ENCODE measurements around the gene MRPL28.
A peak's percentile ranks its signal among the peaks of the same experiment; 100 is the strongest.
"Not testable (repeated sequence)": the region's sequence is repeated elsewhere in the genome, so short reads cannot be mapped to it uniquely, and the experiment has no call there.

The MRPL28 gene

DNA sequence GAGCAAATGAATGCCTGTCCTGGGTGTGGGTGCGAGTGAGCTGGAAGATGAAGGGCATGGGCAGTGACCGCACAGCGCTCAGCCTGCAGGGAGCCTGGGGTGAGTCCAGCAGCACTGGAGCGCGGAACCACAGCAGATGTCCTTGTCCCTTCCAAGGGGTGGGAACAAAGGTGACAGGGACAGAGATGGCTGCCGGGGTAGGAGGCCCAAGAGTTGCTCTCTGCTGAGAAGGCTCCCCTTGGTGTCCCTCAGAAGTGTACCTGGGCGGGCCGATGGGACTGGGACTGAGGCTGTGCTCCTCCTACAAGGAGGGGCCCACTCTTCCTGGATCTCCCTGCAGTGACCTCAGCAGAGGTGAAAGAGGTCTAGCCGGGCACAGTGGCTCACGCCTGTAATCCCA lies 19.0 kb upstream of the MRPL28 start:
- no peak for DNase-seq

- DNase-seq: not testable (repeated sequence)
Measured at GRCh38 chr16:387761-388666, 17.7 kb upstream of the MRPL28 start.

GRCh38 chr16:386641-387156 lies 16.4 kb upstream of the MRPL28 start:
- DNase-seq: no peak

- no peak for DNase-seq
Measured at GRCh38 chr16:383326-384051, 13.2 kb upstream of the MRPL28 start.

DNA sequence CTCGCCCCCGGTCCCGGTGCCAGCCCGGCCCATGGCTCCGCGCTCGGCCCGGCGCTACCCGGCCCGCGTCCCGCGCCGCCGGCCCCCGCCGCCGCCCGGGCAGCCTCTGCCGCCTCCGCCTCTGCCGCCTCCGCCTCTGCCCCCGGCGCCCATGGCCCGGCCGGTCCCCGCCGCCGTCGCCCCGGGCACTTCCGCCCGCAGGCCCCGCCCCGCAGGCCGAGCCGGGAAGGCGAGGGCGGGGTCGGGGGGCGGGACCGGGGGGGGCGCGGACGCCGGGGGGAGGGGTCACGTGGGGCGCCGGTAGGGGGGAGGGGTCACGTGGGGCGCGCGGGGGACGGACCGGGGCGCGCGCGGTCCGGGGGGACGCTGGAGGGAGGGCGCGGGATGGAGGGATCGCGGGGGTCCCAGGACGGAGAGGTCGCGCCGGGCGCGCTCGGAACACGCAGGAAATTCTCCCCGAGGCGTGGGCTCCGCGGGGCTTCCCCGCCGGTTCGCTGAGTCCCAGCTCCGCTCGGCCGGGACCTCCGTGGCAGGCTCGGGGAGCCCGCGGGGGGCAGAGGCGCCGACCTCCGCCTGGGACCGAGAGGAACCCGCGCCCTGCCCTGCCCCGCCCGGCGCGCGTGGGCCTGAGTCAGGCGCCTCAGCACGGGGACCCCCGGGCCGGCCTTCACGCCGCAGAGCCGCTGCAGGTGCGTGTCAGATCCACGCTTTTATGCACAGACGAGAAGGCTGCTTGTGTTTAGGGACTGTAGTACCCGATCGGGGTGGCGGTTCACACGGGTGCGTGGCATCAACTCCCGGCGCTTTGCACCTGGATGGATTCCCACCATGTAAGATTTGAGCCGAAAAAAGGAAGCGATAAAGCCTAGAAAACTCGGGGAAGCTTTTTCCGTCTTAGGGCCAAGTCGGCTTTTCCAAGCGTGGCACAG lies 11.7 kb upstream of the MRPL28 start, which contains the start of gene PGAP6:
TSS of gene PGAP6 (minus strand) at position 190 of the 929 bp plus-strand sequence. CDS start at position 33, 157 bp downstream.
- peak; percentile 18 for DNase-seq

- DNase-seq: no peak
Measured at GRCh38 chr16:381012-381788, 10.9 kb upstream of the MRPL28 start.

DNA sequence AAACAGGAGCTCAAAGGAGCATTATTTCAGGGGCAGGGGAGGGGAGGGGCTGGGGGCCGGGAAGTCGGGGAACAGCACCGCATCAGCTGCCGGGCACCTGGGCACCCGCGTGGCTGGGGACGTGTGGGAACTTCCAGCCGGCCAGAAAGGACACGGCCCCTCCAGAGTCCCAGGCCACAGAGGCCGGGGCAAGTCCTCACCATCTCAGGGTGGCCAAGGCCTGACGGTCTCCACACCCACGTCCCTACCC lies 10.3 kb upstream of the MRPL28 start:
- DNase-seq: no peak

DNA sequence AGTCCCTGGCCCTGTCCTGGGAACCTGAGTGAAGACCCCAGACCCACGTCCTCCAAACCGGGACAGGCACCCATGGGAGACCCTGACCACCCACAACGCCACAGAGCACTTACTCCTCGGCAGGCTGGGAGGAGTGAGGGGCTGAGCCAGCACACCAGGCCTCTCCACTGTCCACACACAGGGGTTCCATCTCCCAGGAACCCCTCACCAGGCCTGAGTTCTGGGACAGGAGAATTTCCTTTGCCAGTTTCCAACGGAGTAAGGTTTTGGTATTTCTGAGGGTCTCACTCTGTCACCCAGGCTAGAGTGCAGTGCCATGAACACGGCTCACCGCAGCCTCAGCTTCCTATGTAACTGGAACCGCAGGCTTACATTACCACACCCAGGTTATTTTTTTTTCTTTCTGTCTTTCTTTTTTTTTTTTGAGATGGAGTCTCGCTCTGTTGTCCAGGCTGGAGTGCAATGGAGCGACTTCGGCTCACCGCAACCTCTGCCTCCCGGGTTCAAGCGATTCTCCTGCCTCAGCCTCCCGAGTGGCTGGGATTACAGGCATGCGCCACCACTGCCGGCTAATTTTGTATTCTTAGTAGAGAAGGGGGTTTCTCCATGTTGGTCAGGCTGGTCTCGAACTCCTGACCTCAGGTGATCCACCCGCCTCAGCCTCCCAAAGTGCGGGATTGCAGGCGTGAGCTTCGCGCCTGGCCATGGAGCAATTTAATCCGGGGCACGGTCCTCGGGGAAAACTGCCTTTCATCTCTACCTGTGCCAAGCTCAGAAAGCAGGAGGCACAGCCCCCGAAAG lies 9.8 kb upstream of the MRPL28 start:
- DNase-seq: no peak

- peak; percentile 89 for DNase-seq
Measured at GRCh38 chr16:379183-379960, 9.0 kb upstream of the MRPL28 start.

DNA sequence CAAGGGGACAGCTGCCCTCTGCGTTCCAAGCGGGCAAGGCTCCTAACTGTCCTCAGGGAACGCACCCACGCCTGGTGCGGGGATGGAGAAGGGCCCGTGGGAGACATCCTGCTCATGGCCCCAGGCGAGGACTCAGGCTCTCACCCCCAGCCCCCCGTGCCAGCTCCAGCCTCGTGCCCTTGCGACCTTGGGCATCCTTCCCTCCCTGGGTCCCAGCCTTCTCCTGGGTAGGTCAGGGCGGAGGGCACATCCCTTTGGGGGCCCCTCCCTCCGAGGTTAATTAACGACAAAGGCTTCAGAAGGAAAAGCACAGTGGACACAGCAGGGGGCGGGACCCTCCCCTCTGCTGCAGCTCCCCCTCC lies 8.5 kb upstream of the MRPL28 start:
- no peak for DNase-seq

DNA sequence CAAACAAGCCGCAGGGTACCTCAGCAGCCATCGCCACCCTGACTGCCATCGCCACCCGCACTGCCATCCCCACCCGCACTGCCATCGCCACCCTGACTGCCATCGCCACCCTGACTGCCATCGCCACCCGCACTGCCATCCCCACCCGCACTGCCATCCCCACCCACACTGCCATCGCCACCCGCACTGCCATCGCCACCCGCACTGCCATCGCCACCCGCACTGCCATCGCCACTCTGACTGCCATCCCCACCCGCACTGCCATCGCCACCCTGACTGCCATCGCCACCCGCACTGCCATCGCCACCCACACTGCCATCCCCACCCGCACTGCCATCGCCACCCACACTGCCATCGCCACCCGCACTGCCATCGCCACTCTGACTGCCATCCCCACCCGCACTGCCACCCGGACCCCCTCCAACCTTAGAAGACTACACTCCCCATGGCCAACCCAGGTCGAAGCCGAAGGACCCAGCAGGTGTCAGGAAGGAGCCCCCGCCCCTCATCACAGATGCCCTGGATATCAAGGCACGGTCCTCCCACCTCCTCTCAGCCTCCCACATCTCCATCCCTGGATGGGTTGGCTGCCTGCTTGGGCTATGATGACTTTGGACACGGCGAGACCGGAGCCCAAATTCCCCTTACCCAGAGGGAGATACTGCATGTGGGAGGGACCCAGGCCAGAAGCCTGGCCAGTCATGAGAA lies 7.9 kb upstream of the MRPL28 start:
- DNase-seq: not testable (repeated sequence)

DNA sequence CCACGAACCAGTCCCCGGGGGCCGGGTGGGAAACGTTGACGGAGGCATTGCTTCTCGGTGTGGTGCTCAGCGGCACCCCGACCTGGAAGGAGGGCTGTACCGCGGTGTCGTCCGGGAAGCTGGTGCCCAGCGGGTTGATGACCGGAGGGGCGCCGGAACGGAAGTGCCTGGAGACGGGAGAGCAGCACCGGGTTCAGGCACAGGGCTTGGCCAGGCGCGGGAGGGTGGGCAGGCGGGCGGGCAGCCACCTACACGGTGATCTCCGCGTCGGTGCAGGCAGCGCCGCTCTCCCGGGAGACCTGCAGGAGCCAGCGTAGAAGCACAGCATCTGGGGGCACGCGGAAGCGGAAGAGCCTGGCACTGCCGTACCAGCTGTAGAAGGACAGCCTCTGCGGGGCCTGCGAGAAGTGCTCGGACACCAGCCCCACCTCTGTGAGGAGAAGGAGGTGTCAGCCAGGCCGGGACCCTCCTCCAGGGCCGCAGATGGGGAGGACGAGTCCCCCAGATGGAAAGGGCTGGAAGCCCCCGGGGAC lies 7.1 kb upstream of the MRPL28 start:
- DNase-seq: no peak

- DNase-seq: no peak
Measured at GRCh38 chr16:376817-377418, 6.6 kb upstream of the MRPL28 start.

DNA sequence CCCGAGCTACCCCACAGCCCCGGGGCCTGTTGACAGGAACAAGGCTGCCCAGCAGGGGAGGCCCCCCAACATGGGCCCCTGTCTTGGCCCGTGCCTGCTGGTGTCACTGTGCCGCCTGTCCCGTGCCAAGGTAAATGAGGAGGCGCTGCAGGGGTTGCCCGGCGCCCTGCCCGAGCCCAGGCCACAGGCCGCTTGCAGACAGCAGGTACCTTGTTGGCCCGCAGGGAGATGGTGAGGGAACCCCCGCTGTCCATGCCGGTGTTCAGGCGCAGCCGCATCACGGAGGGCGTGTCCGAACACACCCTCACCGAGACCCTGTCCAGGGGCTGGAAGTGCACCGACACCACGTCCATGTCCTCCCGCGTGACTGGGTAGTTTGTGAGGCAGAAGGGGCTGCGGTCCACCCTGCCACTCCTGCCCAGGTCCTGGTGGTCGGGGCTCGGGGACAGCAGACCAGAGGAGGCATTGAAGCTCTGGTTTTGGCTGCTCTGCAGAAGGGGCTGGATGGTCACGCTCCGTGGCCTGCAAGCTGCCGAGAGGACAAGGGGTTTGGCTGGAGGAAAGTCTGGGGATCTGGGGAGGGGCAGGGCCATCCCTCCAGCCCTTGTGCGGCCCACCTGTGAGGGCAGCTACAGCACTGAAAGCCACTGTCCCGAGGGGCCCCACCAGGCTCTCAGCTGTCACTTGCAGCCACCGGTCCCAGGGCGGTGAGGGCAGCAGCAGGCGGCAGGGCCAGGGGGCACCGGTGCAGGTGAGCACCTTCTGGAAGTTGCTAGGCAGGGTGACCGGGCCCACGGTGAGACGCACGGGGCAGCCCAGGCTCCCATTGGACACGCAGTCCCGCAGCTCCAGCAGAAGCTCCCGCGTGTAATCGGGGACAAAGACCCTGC lies 5.8 kb upstream of the MRPL28 start:
- DNase-seq: no peak

DNA sequence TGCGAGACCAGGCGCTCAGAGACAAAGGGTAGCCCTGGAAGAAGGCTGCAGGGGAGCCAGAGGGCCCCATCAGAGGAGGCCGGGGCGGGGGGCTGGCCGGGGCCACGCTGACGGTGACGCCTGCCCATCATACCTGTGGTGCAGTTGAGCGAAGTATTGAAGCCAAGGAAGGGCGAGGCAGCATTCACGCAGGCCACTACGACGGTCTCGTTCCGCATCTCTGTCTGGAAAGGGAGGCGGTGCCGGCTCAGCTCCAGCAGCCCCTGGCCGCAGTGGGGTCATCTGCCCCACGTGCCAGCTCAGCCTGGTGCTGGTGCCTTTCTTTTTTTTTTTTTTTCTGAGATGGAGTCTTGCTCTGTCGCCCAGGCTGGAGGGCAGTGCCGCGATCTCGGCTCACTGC lies 4.9 kb upstream of the MRPL28 start:
- DNase-seq: no peak

DNA sequence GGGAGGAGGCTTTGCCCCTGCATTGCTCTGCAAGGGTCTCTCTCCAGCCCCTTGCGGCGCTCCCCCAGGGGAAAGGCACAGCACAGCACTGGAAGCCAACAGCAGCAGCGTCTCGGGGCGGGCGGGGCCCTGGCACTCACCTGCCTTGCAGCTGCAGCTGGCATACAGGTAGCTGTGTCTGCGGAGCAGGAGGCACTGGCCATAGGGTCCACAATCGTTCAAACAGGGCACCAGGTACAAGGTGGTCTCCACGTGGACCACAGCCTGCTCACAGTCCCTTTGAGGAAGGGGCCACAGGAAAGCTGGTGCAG lies 4.2 kb upstream of the MRPL28 start:
- no peak for DNase-seq

DNA sequence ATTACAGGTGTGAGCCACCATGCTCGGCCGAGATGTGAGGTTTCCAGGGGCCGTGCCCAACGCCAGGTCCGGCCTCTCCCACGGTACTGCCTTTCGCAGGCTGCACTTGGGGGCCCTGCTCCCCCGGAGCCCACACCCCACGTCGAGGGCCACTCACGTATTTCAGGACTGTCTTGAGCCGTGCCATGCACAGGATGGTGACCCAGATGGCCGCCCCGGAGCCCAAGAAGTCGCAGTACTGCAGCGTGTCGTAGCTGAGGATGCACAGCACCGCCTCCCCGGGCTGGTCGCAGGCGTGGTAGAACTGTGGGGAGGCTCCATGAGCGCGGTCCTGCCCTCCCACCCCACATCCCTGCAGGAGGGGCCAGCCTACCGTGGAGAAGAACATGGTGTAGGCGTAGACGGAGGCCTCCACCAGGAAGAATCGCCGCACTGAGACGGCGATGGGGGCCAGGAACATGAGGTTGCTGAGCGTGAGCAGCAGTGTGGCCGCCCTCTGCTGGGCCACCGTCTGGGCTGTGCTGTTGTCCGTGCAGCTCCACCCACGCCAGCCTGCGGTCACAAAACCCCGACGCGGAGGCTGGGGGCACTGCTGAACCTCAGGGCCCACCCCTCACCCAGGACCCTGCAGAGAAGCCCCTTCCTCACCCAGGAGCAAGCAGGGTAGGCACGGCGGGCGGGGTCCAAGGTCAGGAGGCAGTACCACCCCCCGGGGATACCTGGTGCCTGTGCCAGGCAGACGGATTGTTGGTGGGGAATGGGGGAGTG lies 3.7 kb upstream of the MRPL28 start:
- no peak for DNase-seq

Data from NCI-H1105 treated with DMSO at 0.1 percent for 48 hours (cell line).